Measurements from ENCODE around the gene PHC2. TPM values are rescaled to one million over a fixed set of nuclear protein-coding genes. Genes with fewer than 3 reads are reported as not detected.

Gene PHC2
- total RNA-seq, 1 experiment from 2014 or later = 9.4 TPM

DNA sequence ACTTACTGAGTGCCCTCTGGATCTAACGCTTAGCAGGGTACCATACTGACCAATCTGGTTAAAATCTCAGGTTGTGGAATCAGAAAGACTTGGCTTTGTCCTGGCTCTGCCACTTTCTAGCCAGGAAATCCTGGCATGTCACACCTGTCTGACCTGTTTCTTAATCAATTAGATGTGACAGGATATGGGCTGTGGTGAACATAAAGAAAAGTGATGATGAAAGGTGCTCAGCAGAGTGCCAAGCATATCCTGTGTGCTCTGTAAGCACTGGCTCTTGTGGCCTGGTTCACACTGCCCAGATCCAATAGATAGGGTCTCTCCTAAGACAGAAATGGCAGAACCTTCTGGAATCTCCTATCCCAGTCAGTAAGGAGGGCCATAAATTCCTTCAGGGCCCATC, 53.9 kb downstream of the PHC2 start:
- Mint-ChIP-seq H3K4me1 (peaks cover 13 to 25% of the 10 kb centered on the region in 2 experiments), H3K27ac (no peak overlapping the region), H3K36me3 (ENCODE audit: insufficient read depth in 1 of 3, low read depth in 3 of 3) (no peaks in the 10 kb centered on the region; a peak in 1 of 7 replicates), H3K9me3 (no peaks in the 10 kb centered on the region), H3K27me3 (ENCODE audit: low read depth) (peaks cover 9% of the 10 kb centered on the region), H3K4me3 (no peak overlapping the region)
- Histone ChIP-seq H2BK5ac (ENCODE audit: insufficient read length, low read length) (no peak overlapping the region), H4K20me1 (ENCODE audit: control insufficient read depth, insufficient read depth, insufficient read length) (no peaks in the 10 kb centered on the region), H3K4me2 (ENCODE audit: insufficient read depth, insufficient read length, low read length) (no peak overlapping the region), H2BK20ac (ENCODE audit: low read depth, low read length, poor library complexity, severe bottlenecking) (no peak overlapping the region), H3K79me2 (ENCODE audit: insufficient read depth, low read length) (no peaks in the 10 kb centered on the region), H3K4me1 (ENCODE audit: insufficient read depth, low read length) (no peaks in the 10 kb centered on the region; the same call in 1 of the 2 replicates), H3K23ac (ENCODE audit: insufficient read length, low read depth, low read length) (no peak overlapping the region), H3K4ac (ENCODE audit: low read depth, low read length) (no peak overlapping the region), H3K23me2 (ENCODE audit: insufficient read length, low read depth, low read length, poor library complexity, severe bottlenecking) (no peaks in the 10 kb centered on the region), H4K8ac (replicated peaks; ENCODE audit: insufficient read length, low read depth, low read length) (no peak overlapping the region), H4K91ac (ENCODE audit: insufficient read length, low read depth, low read length) (no peak overlapping the region), H3K14ac (ENCODE audit: insufficient read depth, low read length) (no peak overlapping the region), H3K56ac (ENCODE audit: insufficient read length, low read depth, low read length) (no peak overlapping the region), H2BK15ac (ENCODE audit: low read depth, low read length) (no peak overlapping the region), H3K9me3 (ENCODE audit: control insufficient read depth, low read depth, low read length) (no peaks in the 10 kb centered on the region), H3K79me1 (ENCODE audit: insufficient read depth, low read depth, low read length, poor library complexity, severe bottlenecking) (no peaks in the 10 kb centered on the region), H2AFZ (ENCODE audit: low read length) (no peak overlapping the region), H3K27me3 (ENCODE audit: insufficient read depth, low read length) (no peaks in the 10 kb centered on the region), H2BK12ac (ENCODE audit: insufficient read length, low read depth, low read length) (no peak overlapping the region), H3K18ac (ENCODE audit: insufficient read length, low read depth, low read length) (no peak overlapping the region), H4K5ac (ENCODE audit: insufficient read length, low read depth, low read length) (no peak overlapping the region), H3T11ph (ENCODE audit: low read length) (no peak overlapping the region), H3K27ac (ENCODE audit: insufficient read length, low read depth, low read length) (no peak overlapping the region), H2AK5ac (ENCODE audit: insufficient read length, low read length) (no peak overlapping the region), H3K9ac (ENCODE audit: extremely low read depth, insufficient read length, low read length) (no peak overlapping the region), H2BK120ac (ENCODE audit: low read depth, low read length, poor library complexity, severe bottlenecking) (no peak overlapping the region)
- WGBS (ENCODE audit: extremely low coverage, insufficient read length, low lambda C conversion rate) = no CpG with 5 or more reads among the region's 1 CpG
- DNase-seq = no peak
- TF ChIP-seq, protein P1, sequence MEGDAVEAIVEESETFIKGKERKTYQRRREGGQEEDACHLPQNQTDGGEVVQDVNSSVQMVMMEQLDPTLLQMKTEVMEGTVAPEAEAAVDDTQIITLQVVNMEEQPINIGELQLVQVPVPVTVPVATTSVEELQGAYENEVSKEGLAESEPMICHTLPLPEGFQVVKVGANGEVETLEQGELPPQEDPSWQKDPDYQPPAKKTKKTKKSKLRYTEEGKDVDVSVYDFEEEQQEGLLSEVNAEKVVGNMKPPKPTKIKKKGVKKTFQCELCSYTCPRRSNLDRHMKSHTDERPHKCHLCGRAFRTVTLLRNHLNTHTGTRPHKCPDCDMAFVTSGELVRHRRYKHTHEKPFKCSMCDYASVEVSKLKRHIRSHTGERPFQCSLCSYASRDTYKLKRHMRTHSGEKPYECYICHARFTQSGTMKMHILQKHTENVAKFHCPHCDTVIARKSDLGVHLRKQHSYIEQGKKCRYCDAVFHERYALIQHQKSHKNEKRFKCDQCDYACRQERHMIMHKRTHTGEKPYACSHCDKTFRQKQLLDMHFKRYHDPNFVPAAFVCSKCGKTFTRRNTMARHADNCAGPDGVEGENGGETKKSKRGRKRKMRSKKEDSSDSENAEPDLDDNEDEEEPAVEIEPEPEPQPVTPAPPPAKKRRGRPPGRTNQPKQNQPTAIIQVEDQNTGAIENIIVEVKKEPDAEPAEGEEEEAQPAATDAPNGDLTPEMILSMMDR (conservative IDR thresholded peaks at IDR 0.05) = no peak

All from H9 (cell line).